Measurements from ENCODE around the gene TINAG.

TINAG gene

GRCh38 chr6:54266400-54266923 is 41.8 kb upstream of the TINAG start:
- TF ChIP-seq ZNF384 (IDR thresholded peaks at IDR 0.05) (no peak), SUZ12 (IDR thresholded peaks at IDR 0.05) (no peak)
- ChIA-PET CTCF (interaction anchor here (0.7 to 2.7 kb wide), 3 partner anchors 274 to 336 kb away, joined by 3 to 20 read pairs (median 3); no protein-coding TSS in a partner anchor), POLR2A (no interaction called here)
- no peak for DNase-seq (ENCODE audit: extremely low spot score)

GRCh38 chr6:54267798-54268197 is 40.4 kb upstream of the TINAG start:
- DNase-seq (ENCODE audit: extremely low spot score): peak; percentile 43
- no peak for TF ChIP-seq SP1 (IDR thresholded peaks at IDR 0.05)
- no peak for TF ChIP-seq ZNF384 (IDR thresholded peaks at IDR 0.05)
- TF ChIP-seq CTBP1 (IDR thresholded peaks at IDR 0.05; ENCODE audit: borderline replicate concordance): no peak
- no peak for TF ChIP-seq TARDBP (IDR thresholded peaks at IDR 0.05)
- no peak for TF ChIP-seq HDGF (IDR thresholded peaks at IDR 0.05; ENCODE audit: borderline replicate concordance)
- TF ChIP-seq FOXM1 (IDR thresholded peaks at IDR 0.05; ENCODE audit: borderline replicate concordance): no peak
- no peak for TF ChIP-seq NFRKB (IDR thresholded peaks at IDR 0.05)
- TF ChIP-seq SUZ12 (IDR thresholded peaks at IDR 0.05): no peak
- no peak for TF ChIP-seq L3MBTL2 (conservative IDR thresholded peaks at IDR 0.05)
- no peak for TF ChIP-seq BHLHE40 (IDR thresholded peaks at IDR 0.05; ENCODE audit: borderline replicate concordance)
- no peak for TF ChIP-seq ARNT (IDR thresholded peaks at IDR 0.05)
- no peak for TF ChIP-seq FOXA1 (IDR thresholded peaks at IDR 0.05)
- no peak for TF ChIP-seq FOXK2 (IDR thresholded peaks at IDR 0.05)
- no peak for TF ChIP-seq ELF4 (IDR thresholded peaks at IDR 0.05)
- no peak for TF ChIP-seq LEF1 (IDR thresholded peaks at IDR 0.05; ENCODE audit: borderline replicate concordance)
- no peak for TF ChIP-seq PKNOX1 (IDR thresholded peaks at IDR 0.05)
- ChIA-PET CTCF (interaction anchor here (0.6 to 2.7 kb wide), 4 partner anchors 12 to 282 kb away, joined by 3 to 20 read pairs (median 4); no protein-coding TSS in a partner anchor), POLR2A (no interaction called here)

- DNase-seq (ENCODE audit: extremely low spot score): no peak
- ChIA-PET POLR2A (no interaction called here), CTCF (no interaction called here)
- no peak for TF ChIP-seq FOXM1 (IDR thresholded peaks at IDR 0.05; ENCODE audit: borderline replicate concordance)
- no peak for TF ChIP-seq SUZ12 (IDR thresholded peaks at IDR 0.05)
- no peak for TF ChIP-seq CTBP1 (IDR thresholded peaks at IDR 0.05; ENCODE audit: borderline replicate concordance)
- no peak for TF ChIP-seq ZNF384 (IDR thresholded peaks at IDR 0.05)
- TF ChIP-seq SP1 (IDR thresholded peaks at IDR 0.05): no peak
- no peak for TF ChIP-seq ARNT (IDR thresholded peaks at IDR 0.05)
- TF ChIP-seq ELF4 (IDR thresholded peaks at IDR 0.05): no peak
- TF ChIP-seq NFRKB (IDR thresholded peaks at IDR 0.05): no peak
- no peak for TF ChIP-seq PKNOX1 (IDR thresholded peaks at IDR 0.05)
- TF ChIP-seq LEF1 (IDR thresholded peaks at IDR 0.05; ENCODE audit: borderline replicate concordance): no peak
- no peak for TF ChIP-seq BHLHE40 (IDR thresholded peaks at IDR 0.05; ENCODE audit: borderline replicate concordance)
- no peak for TF ChIP-seq TARDBP (IDR thresholded peaks at IDR 0.05)
- no peak for TF ChIP-seq L3MBTL2 (conservative IDR thresholded peaks at IDR 0.05)
- TF ChIP-seq FOXK2 (IDR thresholded peaks at IDR 0.05): no peak
- no peak for TF ChIP-seq HDGF (IDR thresholded peaks at IDR 0.05; ENCODE audit: borderline replicate concordance)
- TF ChIP-seq FOXA1 (IDR thresholded peaks at IDR 0.05): no peak
These were observed 34.9 kb upstream of the TINAG start for GRCh38 chr6:54273214-54273820.

GRCh38 chr6:54274383-54274782 is 33.9 kb upstream of the TINAG start:
- TF ChIP-seq LEF1 (IDR thresholded peaks at IDR 0.05; ENCODE audit: borderline replicate concordance) (no peak), FOXA1 (IDR thresholded peaks at IDR 0.05) (no peak), NFRKB (IDR thresholded peaks at IDR 0.05) (no peak), HDGF (IDR thresholded peaks at IDR 0.05; ENCODE audit: borderline replicate concordance) (no peak), BHLHE40 (IDR thresholded peaks at IDR 0.05; ENCODE audit: borderline replicate concordance) (no peak), SUZ12 (IDR thresholded peaks at IDR 0.05) (no peak), SP1 (IDR thresholded peaks at IDR 0.05) (no peak), FOXM1 (IDR thresholded peaks at IDR 0.05; ENCODE audit: borderline replicate concordance) (no peak), ZNF384 (IDR thresholded peaks at IDR 0.05) (no peak), TARDBP (IDR thresholded peaks at IDR 0.05) (no peak), PKNOX1 (IDR thresholded peaks at IDR 0.05) (no peak), ARNT (IDR thresholded peaks at IDR 0.05) (no peak), FOXK2 (IDR thresholded peaks at IDR 0.05) (no peak), CTBP1 (IDR thresholded peaks at IDR 0.05; ENCODE audit: borderline replicate concordance) (no peak), ELF4 (IDR thresholded peaks at IDR 0.05) (no peak), L3MBTL2 (conservative IDR thresholded peaks at IDR 0.05) (no peak)
- no peak for DNase-seq (ENCODE audit: extremely low spot score)
- POLR2A ChIA-PET: no interaction called here
- CTCF ChIA-PET: no interaction called here

GRCh38 chr6:54282186-54282585 is 26.1 kb upstream of the TINAG start:
- no peak for DNase-seq (ENCODE audit: extremely low spot score)
- TF ChIP-seq L3MBTL2 (conservative IDR thresholded peaks at IDR 0.05): no peak
- no peak for TF ChIP-seq BHLHE40 (IDR thresholded peaks at IDR 0.05; ENCODE audit: borderline replicate concordance)
- TF ChIP-seq LEF1 (IDR thresholded peaks at IDR 0.05; ENCODE audit: borderline replicate concordance): no peak
- TF ChIP-seq HDGF (IDR thresholded peaks at IDR 0.05; ENCODE audit: borderline replicate concordance): no peak
- TF ChIP-seq FOXK2 (IDR thresholded peaks at IDR 0.05): no peak
- no peak for TF ChIP-seq ARNT (IDR thresholded peaks at IDR 0.05)
- no peak for TF ChIP-seq FOXM1 (IDR thresholded peaks at IDR 0.05; ENCODE audit: borderline replicate concordance)
- TF ChIP-seq SP1 (IDR thresholded peaks at IDR 0.05): no peak
- TF ChIP-seq ZNF384 (IDR thresholded peaks at IDR 0.05): no peak
- no peak for TF ChIP-seq PKNOX1 (IDR thresholded peaks at IDR 0.05)
- no peak for TF ChIP-seq FOXA1 (IDR thresholded peaks at IDR 0.05)
- TF ChIP-seq CTBP1 (IDR thresholded peaks at IDR 0.05; ENCODE audit: borderline replicate concordance): no peak
- no peak for TF ChIP-seq SUZ12 (IDR thresholded peaks at IDR 0.05)
- POLR2A ChIA-PET: no interaction called here
- CTCF ChIA-PET: no interaction called here
